MCF 10A (cell line): ENCODE results near the gene ADAMTS19. TPM values are rescaled to one million over a fixed set of nuclear protein-coding genes. Genes with fewer than 3 reads are reported as not detected.

Experiments
- BruUV-seq: library from RNA; stranded (reverse); fragments of 400-500 nt; replicated peaks from 2 replicates; lab custom pipeline; 2021; lab: Mats Ljungman, UMichigan
- CTCF ChIA-PET: fragments of 300-600 bp; sonication (Branson Sonifier 250); formaldehyde crosslinking; extraction: SDS; loops from one replicate; lab custom pipeline; 2021; ENCODE audit warnings: antibody characterized with exemption, inconsistent platforms; lab: Yijun Ruan, JAX
- POLR2A ChIA-PET: fragments of 300-600, 350-650 bp; sonication (Branson Sonifier 250); formaldehyde crosslinking; extraction: SDS; loops from one replicate; lab custom pipeline; 2020; ENCODE audit warnings: antibody characterized with exemption, inconsistent platforms; lab: Yijun Ruan, JAX
- DNase-seq: peaks from one replicate; pipeline ENCODE4 v3.0.0-alpha.2; 2018; ENCODE audit not compliant: unreplicated experiment
- H3K27ac Mint-ChIP-seq: one replicate; pipeline ENCODE4 v1.8.0; 2022; ENCODE audit warnings: mild to moderate bottlenecking, low read depth, mixed read lengths; ENCODE audit not compliant: unreplicated experiment
- H3K27me3 Mint-ChIP-seq: one replicate; pipeline ENCODE4 v1.8.0; 2022; ENCODE audit warnings: mixed read lengths; ENCODE audit not compliant: insufficient read depth, unreplicated experiment
- H3K36me3 Mint-ChIP-seq: one replicate; pipeline ENCODE4 v1.8.0; 2022; ENCODE audit warnings: mild to moderate bottlenecking, moderate library complexity, mixed read lengths; ENCODE audit not compliant: insufficient read depth, unreplicated experiment
- H3K4me1 Mint-ChIP-seq: one replicate; pipeline ENCODE4 v1.8.0; 2022; ENCODE audit warnings: mixed read lengths; ENCODE audit not compliant: insufficient read depth, unreplicated experiment
- H3K4me3 Mint-ChIP-seq: one replicate; pipeline ENCODE4 v1.8.0; 2022; ENCODE audit warnings: mild to moderate bottlenecking, moderate library complexity, mixed read lengths; ENCODE audit not compliant: unreplicated experiment
- H3K9me3 Mint-ChIP-seq: one replicate; pipeline ENCODE4 v1.8.0; 2022; ENCODE audit warnings: mixed read lengths; ENCODE audit not compliant: unreplicated experiment
- intact Hi-C: fragments of 100-400 bp; cut with micrococcal nuclease; formaldehyde crosslinking; loops from 2 replicates; pipeline ENCODE4 v1.14.1; 2022
- total RNA-seq: library from RNA; stranded (reverse); gene quantifications from 2 replicates; pipeline ENCODE4 v1.2.3, GENCODE V29; 2022
- TF ChIP-seq, protein P1 (sequence below): fragments of 200-600 bp; IDR thresholded peaks from one replicate; pipeline ENCODE4 v1.8.0; 2022; ENCODE audit warnings: antibody characterized with exemption, mild to moderate bottlenecking; ENCODE audit not compliant: unreplicated experiment

ADAMTS19 gene
- total RNA-seq, 1 experiment from 2014 or later, result not detected

GRCh38 chr5:129431406-129431805 lies 28.7 kb upstream of the ADAMTS19 start:
- BruUV-seq, result no TSS peak
- CTCF ChIA-PET, result interaction anchor here (0.5 to 0.9 kb wide), 2 partner anchors 31 to 1029 kb away, joined by 3 read pairs; no protein-coding TSS in a partner anchor
- intact Hi-C loops, result no loop called here
- no peak overlapping the region for H3K27ac Mint-ChIP-seq
- H3K36me3 Mint-ChIP-seq, result no peaks in the 10 kb centered on the region
- DNase-seq, result no peak
- no peaks in the 10 kb centered on the region for H3K4me1 Mint-ChIP-seq
- H3K9me3 Mint-ChIP-seq, result no peaks in the 10 kb centered on the region
- H3K27me3 Mint-ChIP-seq, result no peaks in the 10 kb centered on the region
- TF ChIP-seq, protein P1, sequence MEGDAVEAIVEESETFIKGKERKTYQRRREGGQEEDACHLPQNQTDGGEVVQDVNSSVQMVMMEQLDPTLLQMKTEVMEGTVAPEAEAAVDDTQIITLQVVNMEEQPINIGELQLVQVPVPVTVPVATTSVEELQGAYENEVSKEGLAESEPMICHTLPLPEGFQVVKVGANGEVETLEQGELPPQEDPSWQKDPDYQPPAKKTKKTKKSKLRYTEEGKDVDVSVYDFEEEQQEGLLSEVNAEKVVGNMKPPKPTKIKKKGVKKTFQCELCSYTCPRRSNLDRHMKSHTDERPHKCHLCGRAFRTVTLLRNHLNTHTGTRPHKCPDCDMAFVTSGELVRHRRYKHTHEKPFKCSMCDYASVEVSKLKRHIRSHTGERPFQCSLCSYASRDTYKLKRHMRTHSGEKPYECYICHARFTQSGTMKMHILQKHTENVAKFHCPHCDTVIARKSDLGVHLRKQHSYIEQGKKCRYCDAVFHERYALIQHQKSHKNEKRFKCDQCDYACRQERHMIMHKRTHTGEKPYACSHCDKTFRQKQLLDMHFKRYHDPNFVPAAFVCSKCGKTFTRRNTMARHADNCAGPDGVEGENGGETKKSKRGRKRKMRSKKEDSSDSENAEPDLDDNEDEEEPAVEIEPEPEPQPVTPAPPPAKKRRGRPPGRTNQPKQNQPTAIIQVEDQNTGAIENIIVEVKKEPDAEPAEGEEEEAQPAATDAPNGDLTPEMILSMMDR, result no peak
- no peak overlapping the region for H3K4me3 Mint-ChIP-seq
- POLR2A ChIA-PET, result no interaction called here

- intact Hi-C loops, result no loop called here
- peak; percentile 40 for DNase-seq
- H3K27me3 Mint-ChIP-seq, result peaks cover 17% of the 10 kb centered on the region
- POLR2A ChIA-PET, result interaction anchor here (0.7 kb wide), 1 partner anchor 18 kb away, joined by 3 read pairs; no protein-coding TSS in a partner anchor
- CTCF ChIA-PET, result interaction anchor here (0.7 kb wide), 1 partner anchor 49 kb away, joined by 3 read pairs; no protein-coding TSS in a partner anchor
- no peaks in the 10 kb centered on the region for H3K4me1 Mint-ChIP-seq
- TF ChIP-seq, protein P1, result no peak
- no peak overlapping the region for H3K4me3 Mint-ChIP-seq
- BruUV-seq, result no TSS peak
- H3K36me3 Mint-ChIP-seq, result no peaks in the 10 kb centered on the region
- H3K27ac Mint-ChIP-seq, result no peak overlapping the region
- no peaks in the 10 kb centered on the region for H3K9me3 Mint-ChIP-seq
These were observed 21.8 kb upstream of the ADAMTS19 start for GRCh38 chr5:129438322-129438721.

GRCh38 chr5:129440424-129440823 lies 19.7 kb upstream of the ADAMTS19 start:
- CTCF ChIA-PET, result interaction anchor here (0.6 to 2.3 kb wide), 7 partner anchors 10 to 568 kb away, joined by 3 to 7 read pairs (median 3); no protein-coding TSS in a partner anchor
- no TSS peak for BruUV-seq
- Mint-ChIP-seq H3K36me3 (no peaks in the 10 kb centered on the region), H3K4me3 (no peak overlapping the region), H3K27ac (no peak overlapping the region), H3K9me3 (no peaks in the 10 kb centered on the region), H3K4me1 (no peaks in the 10 kb centered on the region), H3K27me3 (peaks cover 30% of the 10 kb centered on the region)
- POLR2A ChIA-PET, result interaction anchor here (1.8 kb wide), 1 partner anchor 10 kb away, joined by 4 read pairs; no protein-coding TSS in a partner anchor
- intact Hi-C loops, result no loop called here
- TF ChIP-seq, protein P1, result no peak
- no peak for DNase-seq

- BruUV-seq, result no TSS peak
- DNase-seq, result no peak
- Mint-ChIP-seq H3K36me3 (no peaks in the 10 kb centered on the region), H3K27ac (no peak overlapping the region), H3K4me1 (no peaks in the 10 kb centered on the region), H3K4me3 (no peak overlapping the region), H3K9me3 (no peaks in the 10 kb centered on the region), H3K27me3 (peaks cover 31% of the 10 kb centered on the region)
- intact Hi-C loops, result no loop called here
- TF ChIP-seq, protein P1, result no peak
- CTCF ChIA-PET, result interaction anchor here (0.5 to 2.3 kb wide), 7 partner anchors 11 to 571 kb away, joined by 3 to 7 read pairs (median 3); no protein-coding TSS in a partner anchor
- POLR2A ChIA-PET, result interaction anchor here (1.8 kb wide), 1 partner anchor 11 kb away, joined by 4 read pairs; no protein-coding TSS in a partner anchor
These were observed 19.0 kb upstream of the ADAMTS19 start for GRCh38 chr5:129441096-129441495.
